HepG2 (cell line): ENCODE results near the gene CAD. TPM values are rescaled to one million over a fixed set of nuclear protein-coding genes. Genes with fewer than 3 reads are reported as not detected.

ENCODE experiments used
- CENPT ChIP-seq: sonication (generic); formaldehyde crosslinking; IDR thresholded peaks from 2 replicates; pipeline ENCODE4 v1.8.0; 2022; ENCODE audit warnings: low read depth, mild to moderate bottlenecking, moderate library complexity, missing genetic modification reagents
- CREM ChIP-seq, 2 experiments: sonication (generic) in 1 of 2; formaldehyde crosslinking in 1 of 2; IDR thresholded peaks; 2 replicates each; pipeline versions ENCODE4 v1.4.0 to v1.6.1; 2016 to 2020; ENCODE audit warnings: antibody characterized with exemption in 1 of 2, mild to moderate bottlenecking in 1 of 2, missing genetic modification reagents in 1 of 2
- FOSL1 ChIP-seq: sonication (generic); formaldehyde crosslinking; IDR thresholded peaks from 2 replicates; pipeline ENCODE4 v1.9.0; 2021; ENCODE audit warnings: missing genetic modification reagents, borderline replicate concordance
- HOXA5 ChIP-seq: sonication (generic); formaldehyde crosslinking; IDR thresholded peaks from 2 replicates; pipeline ENCODE4 v1.4.0; 2020; ENCODE audit warnings: missing genetic modification reagents
- KMT2A ChIP-seq: sonication (generic); formaldehyde crosslinking; IDR thresholded peaks from 2 replicates; pipeline ENCODE4 v1.4.0; 2020; ENCODE audit warnings: missing genetic modification reagents
- NCOA5 ChIP-seq: sonication (generic); formaldehyde crosslinking; IDR thresholded peaks from 2 replicates; pipeline ENCODE4 v1.4.0; 2020; ENCODE audit warnings: missing genetic modification reagents
- NFKB2 ChIP-seq: sonication (generic); formaldehyde crosslinking; IDR thresholded peaks from 2 replicates; pipeline ENCODE4 v1.4.0; 2020; ENCODE audit warnings: missing genetic modification reagents, borderline replicate concordance
- PCBP1 ChIP-seq: fragments of 200-400 bp; formaldehyde crosslinking; IDR thresholded peaks from 2 replicates; pipeline ENCODE4 v1.6.1; 2017; ENCODE audit warnings: mild to moderate bottlenecking, low read depth, low read length, borderline replicate concordance
- REST ChIP-seq, 2 experiments: IDR thresholded peaks; 2 replicates each; pipeline ENCODE4 v1.6.1; 2011 to 2012; ENCODE audit warnings: low read length in 2 of 2, borderline replicate concordance in 1 of 2, low read depth in 1 of 2, mild to moderate bottlenecking in 1 of 2, moderate library complexity in 1 of 2
- SRF ChIP-seq: IDR thresholded peaks from 2 replicates; pipeline ENCODE4 v1.6.1; 2011; ENCODE audit warnings: mild to moderate bottlenecking, low read depth, low read length, moderate library complexity
- TBX3 ChIP-seq: fragments of 450-650 bp; IDR thresholded peaks from 2 replicates; pipeline ENCODE4 v1.6.1; 2017; ENCODE audit warnings: antibody characterized with exemption, mild to moderate bottlenecking, inconsistent platforms, borderline replicate concordance
- ZFAT ChIP-seq: sonication (generic); formaldehyde crosslinking; conservative IDR thresholded peaks from 2 replicates; pipeline ENCODE4 v1.8.1; 2023; ENCODE audit warnings: missing genetic modification reagents, inconsistent platforms
- ZNF142 ChIP-seq: sonication (generic); formaldehyde crosslinking; IDR thresholded peaks from 2 replicates; pipeline ENCODE4 v1.4.0; 2020; ENCODE audit warnings: missing genetic modification reagents
- ZNF224 ChIP-seq: sonication (generic); formaldehyde crosslinking; IDR thresholded peaks from 2 replicates; pipeline ENCODE4 v1.5.0; 2020; ENCODE audit warnings: mild to moderate bottlenecking, missing genetic modification reagents
- ZNF296 ChIP-seq: sonication (generic); formaldehyde crosslinking; conservative IDR thresholded peaks from 2 replicates; pipeline ENCODE4 v1.5.0; 2020; ENCODE audit warnings: mild to moderate bottlenecking, missing genetic modification reagents
- ZNF441 ChIP-seq: sonication (generic); formaldehyde crosslinking; IDR thresholded peaks from 2 replicates; pipeline ENCODE4 v1.7.0; 2021; ENCODE audit warnings: missing genetic modification reagents, borderline replicate concordance
- ZNF558 ChIP-seq: sonication (generic); formaldehyde crosslinking; IDR thresholded peaks from 2 replicates; pipeline ENCODE4 v1.9.0; 2022; ENCODE audit warnings: mild to moderate bottlenecking, missing genetic modification reagents, borderline replicate concordance
- ZNF580 ChIP-seq: IDR thresholded peaks from 2 replicates; pipeline ENCODE4 v1.6.1; 2016; ENCODE audit warnings: low read depth, borderline replicate concordance
- ZSCAN22 ChIP-seq: sonication (generic); formaldehyde crosslinking; IDR thresholded peaks from 2 replicates; pipeline ENCODE4 v1.4.0; 2020; ENCODE audit warnings: mild to moderate bottlenecking, missing genetic modification reagents
- ZSCAN29 ChIP-seq: sonication (generic); formaldehyde crosslinking; conservative IDR thresholded peaks from 2 replicates; pipeline ENCODE4 v1.4.0; 2020; ENCODE audit warnings: mild to moderate bottlenecking, missing genetic modification reagents
- polyA plus RNA-seq, 8 experiments: library from polyadenylated mRNA; depleted of rRNA in 3 of 8; stranded (reverse) in 7 of 8; unstranded in 1 of 8; fragments of >200 nt; fragmentation: Illumina TruSeq in 4 of 8; extraction: Trizol in 4 of 8; gene quantifications; 2 replicates each; pipeline versions ENCODE4 v1.2.1 to v1.2.3, GENCODE V29; 2011 to 2016; ENCODE audit warnings: low read depth in 4 of 8, missing spikeins in 1 of 8, mixed read lengths in 1 of 8; ENCODE audit not compliant: insufficient read depth in 1 of 8
- total RNA-seq, 5 experiments: library from RNA; depleted of rRNA; stranded (reverse); fragments of >200 nt; fragmentation: Illumina TruSeq; extraction: Trizol; gene quantifications; 2 replicates each; pipeline ENCODE4 v1.2.3, GENCODE V29; 2016; ENCODE audit warnings: low read depth in 1 of 5

Gene CAD
- total and polyA plus RNA-seq, 2 of the 13 experiments (the other 11 are each of a cell fraction or from before 2014, with no cell fraction given), result 21.7 to 37.0 TPM

- TF ChIP-seq FOSL1 (no peak), ZNF580 (CRISPR knock-in tag) (no peak), ZFAT (CRISPR knock-in tag) (no peak), PCBP1 (no peak), ZNF558 (no peak), HOXA5 (CRISPR knock-in tag) (0 out of 2 replicates have a peak, but pooled peaks have one; percentile 16), REST (IDR thresholded peaks at IDR 0.05; ENCODE audit: borderline replicate concordance in 1 of 2, low read depth in 1 of 2, low read length in 2 of 2) (no peak), ZSCAN22 (CRISPR knock-in tag) (no peak), NCOA5 (no peak), CREM (IDR thresholded peaks at IDR 0.05) (no peak), CREM (CRISPR knock-in tag; IDR thresholded peaks at IDR 0.05) (no peak), ZSCAN29 (CRISPR knock-in tag) (no peak), TBX3 (no peak), ZNF224 (CRISPR knock-in tag) (0 out of 2 replicates have a peak, but pooled peaks have one; percentile 36), ZNF142 (CRISPR knock-in tag) (peak; percentile 83; the same call in 1 of the 2 replicates), KMT2A (CRISPR knock-in tag) (no peak), CENPT (CRISPR knock-in tag) (no peak), SRF (no peak), ZNF441 (CRISPR knock-in tag) (no peak), ZNF296 (CRISPR knock-in tag) (no peak), NFKB2 (no peak)
Observed at GRCh38 chr2:27262379-27263286, 45.5 kb downstream of the CAD start, which contains the start of gene SLC30A3 (continued).
